Measurements from ENCODE around the gene HAPSTR1. TPM values are rescaled to one million over a fixed set of nuclear protein-coding genes. Genes with fewer than 3 reads are reported as not detected.

The HAPSTR1 gene
- total and polyA plus RNA-seq, 2 of the 13 experiments (the other 11 are each of a cell fraction or from before 2014, with no cell fraction given): 25.2 to 83.2 TPM

- TF ChIP-seq REPIN1 (CRISPR knock-in tag; IDR thresholded peaks at IDR 0.05; ENCODE audit: borderline replicate concordance, low read depth) (peak; percentile 3; the same call in 1 of the 2 replicates), ZNF704 (CRISPR knock-in tag; IDR thresholded peaks at IDR 0.05; ENCODE audit: borderline replicate concordance) (no peak), RARG (CRISPR knock-in tag; IDR thresholded peaks at IDR 0.05; ENCODE audit: low read depth) (peak; percentile 53; the same call in 1 of the 2 replicates), GTF3A (CRISPR knock-in tag; conservative IDR thresholded peaks at IDR 0.05) (no peak), ZNF564 (CRISPR knock-in tag; IDR thresholded peaks at IDR 0.05) (peak; percentile 17; the same call in 1 of the 2 replicates), ZNF547 (CRISPR knock-in tag; IDR thresholded peaks at IDR 0.05) (peak; percentile 2; the same call in 1 of the 2 replicates), MXD1 (CRISPR knock-in tag; IDR thresholded peaks at IDR 0.05) (peak; percentile 47), ZNF75D (CRISPR knock-in tag; IDR thresholded peaks at IDR 0.05; ENCODE audit: borderline replicate concordance) (no peak), ZNF431 (CRISPR knock-in tag; IDR thresholded peaks at IDR 0.05; ENCODE audit: borderline replicate concordance, low read depth) (peak; percentile 16), ZNF460 (CRISPR knock-in tag; IDR thresholded peaks at IDR 0.05; ENCODE audit: borderline replicate concordance) (no peak)
- TF ChIP-seq, protein P1, sequence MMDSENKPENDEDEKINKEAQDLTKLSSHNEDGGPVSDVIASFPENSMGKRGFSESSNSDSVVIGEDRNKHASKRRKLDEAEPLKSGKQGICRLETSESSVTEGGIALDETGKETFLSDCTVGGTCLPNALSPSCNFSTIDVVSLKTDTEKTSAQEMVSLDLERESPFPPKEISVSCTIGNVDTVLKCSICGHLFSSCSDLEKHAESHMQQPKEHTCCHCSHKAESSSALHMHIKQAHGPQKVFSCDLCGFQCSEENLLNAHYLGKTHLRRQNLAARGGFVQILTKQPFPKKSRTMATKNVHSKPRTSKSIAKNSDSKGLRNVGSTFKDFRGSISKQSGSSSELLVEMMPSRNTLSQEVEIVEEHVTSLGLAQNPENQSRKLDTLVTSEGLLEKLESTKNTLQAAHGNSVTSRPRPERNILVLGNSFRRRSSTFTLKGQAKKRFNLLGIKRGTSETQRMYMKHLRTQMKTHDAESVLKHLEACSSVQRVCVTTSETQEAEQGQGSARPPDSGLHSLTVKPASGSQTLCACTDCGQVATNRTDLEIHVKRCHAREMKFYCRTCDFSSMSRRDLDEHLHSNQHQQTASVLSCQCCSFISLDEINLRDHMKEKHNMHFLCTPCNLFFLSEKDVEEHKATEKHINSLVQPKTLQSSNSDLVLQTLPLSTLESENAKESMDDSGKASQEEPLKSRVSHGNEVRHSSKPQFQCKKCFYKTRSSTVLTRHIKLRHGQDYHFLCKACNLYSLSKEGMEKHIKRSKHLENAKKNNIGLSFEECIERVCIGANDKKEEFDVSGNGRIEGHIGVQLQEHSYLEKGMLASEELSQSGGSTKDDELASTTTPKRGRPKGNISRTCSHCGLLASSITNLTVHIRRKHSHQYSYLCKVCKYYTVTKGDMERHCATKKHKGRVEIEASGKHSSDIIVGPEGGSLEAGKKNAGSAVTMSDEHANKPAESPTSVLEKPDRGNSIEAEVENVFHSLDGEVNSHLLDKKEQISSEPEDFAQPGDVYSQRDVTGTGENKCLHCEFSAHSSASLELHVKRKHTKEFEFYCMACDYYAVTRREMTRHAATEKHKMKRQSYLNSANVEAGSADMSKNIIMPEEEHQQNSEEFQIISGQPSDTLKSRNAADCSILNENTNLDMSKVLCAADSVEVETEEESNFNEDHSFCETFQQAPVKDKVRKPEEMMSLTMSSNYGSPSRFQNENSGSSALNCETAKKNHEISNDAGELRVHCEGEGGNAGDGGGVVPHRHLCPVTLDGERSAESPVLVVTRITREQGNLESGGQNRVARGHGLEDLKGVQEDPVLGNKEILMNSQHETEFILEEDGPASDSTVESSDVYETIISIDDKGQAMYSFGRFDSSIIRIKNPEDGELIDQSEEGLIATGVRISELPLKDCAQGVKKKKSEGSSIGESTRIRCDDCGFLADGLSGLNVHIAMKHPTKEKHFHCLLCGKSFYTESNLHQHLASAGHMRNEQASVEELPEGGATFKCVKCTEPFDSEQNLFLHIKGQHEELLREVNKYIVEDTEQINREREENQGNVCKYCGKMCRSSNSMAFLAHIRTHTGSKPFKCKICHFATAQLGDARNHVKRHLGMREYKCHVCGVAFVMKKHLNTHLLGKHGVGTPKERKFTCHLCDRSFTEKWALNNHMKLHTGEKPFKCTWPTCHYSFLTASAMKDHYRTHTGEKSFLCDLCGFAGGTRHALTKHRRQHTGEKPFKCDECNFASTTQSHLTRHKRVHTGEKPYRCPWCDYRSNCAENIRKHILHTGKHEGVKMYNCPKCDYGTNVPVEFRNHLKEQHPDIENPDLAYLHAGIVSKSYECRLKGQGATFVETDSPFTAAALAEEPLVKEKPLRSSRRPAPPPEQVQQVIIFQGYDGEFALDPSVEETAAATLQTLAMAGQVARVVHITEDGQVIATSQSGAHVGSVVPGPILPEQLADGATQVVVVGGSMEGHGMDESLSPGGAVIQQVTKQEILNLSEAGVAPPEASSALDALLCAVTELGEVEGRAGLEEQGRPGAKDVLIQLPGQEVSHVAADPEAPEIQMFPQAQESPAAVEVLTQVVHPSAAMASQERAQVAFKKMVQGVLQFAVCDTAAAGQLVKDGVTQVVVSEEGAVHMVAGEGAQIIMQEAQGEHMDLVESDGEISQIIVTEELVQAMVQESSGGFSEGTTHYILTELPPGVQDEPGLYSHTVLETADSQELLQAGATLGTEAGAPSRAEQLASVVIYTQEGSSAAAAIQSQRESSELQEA (CRISPR knock-in tag; IDR thresholded peaks at IDR 0.05; ENCODE audit: not compliant biosample characterization): no peak
- TF ChIP-seq, protein P2, sequence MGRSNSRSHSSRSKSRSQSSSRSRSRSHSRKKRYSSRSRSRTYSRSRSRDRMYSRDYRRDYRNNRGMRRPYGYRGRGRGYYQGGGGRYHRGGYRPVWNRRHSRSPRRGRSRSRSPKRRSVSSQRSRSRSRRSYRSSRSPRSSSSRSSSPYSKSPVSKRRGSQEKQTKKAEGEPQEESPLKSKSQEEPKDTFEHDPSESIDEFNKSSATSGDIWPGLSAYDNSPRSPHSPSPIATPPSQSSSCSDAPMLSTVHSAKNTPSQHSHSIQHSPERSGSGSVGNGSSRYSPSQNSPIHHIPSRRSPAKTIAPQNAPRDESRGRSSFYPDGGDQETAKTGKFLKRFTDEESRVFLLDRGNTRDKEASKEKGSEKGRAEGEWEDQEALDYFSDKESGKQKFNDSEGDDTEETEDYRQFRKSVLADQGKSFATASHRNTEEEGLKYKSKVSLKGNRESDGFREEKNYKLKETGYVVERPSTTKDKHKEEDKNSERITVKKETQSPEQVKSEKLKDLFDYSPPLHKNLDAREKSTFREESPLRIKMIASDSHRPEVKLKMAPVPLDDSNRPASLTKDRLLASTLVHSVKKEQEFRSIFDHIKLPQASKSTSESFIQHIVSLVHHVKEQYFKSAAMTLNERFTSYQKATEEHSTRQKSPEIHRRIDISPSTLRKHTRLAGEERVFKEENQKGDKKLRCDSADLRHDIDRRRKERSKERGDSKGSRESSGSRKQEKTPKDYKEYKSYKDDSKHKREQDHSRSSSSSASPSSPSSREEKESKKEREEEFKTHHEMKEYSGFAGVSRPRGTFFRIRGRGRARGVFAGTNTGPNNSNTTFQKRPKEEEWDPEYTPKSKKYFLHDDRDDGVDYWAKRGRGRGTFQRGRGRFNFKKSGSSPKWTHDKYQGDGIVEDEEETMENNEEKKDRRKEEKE (IDR thresholded peaks at IDR 0.05): no peak
- TF ChIP-seq, protein P3, sequence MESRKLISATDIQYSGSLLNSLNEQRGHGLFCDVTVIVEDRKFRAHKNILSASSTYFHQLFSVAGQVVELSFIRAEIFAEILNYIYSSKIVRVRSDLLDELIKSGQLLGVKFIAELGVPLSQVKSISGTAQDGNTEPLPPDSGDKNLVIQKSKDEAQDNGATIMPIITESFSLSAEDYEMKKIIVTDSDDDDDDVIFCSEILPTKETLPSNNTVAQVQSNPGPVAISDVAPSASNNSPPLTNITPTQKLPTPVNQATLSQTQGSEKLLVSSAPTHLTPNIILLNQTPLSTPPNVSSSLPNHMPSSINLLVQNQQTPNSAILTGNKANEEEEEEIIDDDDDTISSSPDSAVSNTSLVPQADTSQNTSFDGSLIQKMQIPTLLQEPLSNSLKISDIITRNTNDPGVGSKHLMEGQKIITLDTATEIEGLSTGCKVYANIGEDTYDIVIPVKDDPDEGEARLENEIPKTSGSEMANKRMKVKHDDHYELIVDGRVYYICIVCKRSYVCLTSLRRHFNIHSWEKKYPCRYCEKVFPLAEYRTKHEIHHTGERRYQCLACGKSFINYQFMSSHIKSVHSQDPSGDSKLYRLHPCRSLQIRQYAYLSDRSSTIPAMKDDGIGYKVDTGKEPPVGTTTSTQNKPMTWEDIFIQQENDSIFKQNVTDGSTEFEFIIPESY (CRISPR knock-in tag; IDR thresholded peaks at IDR 0.05): no peak
These were observed 430 bp downstream of the HAPSTR1 start (continued) for GRCh38 chr16:9091867-9092281.
